Fibroblast of upper back skin (primary cell): Measurements from ENCODE around the gene POLR3B.
"Not testable (repeated sequence)": the region's sequence is repeated elsewhere in the genome, so short reads cannot be mapped to it uniquely, and the experiment has no call there.

Experiments
- DNase-seq: peaks from one replicate; pipeline ENCODE4 v3.0.0-alpha.2; 2013

POLR3B gene

GRCh38 chr12:106477627-106478026 is 120.1 kb downstream of the POLR3B start:
- DNase-seq: not testable (repeated sequence)

GRCh38 chr12:106480251-106480650 is 122.7 kb downstream of the POLR3B start:
- no peak for DNase-seq

GRCh38 chr12:106481246-106481645 is 123.7 kb downstream of the POLR3B start:
- DNase-seq: no peak

- no peak for DNase-seq
Measured at GRCh38 chr12:106487664-106488063, 130.1 kb downstream of the POLR3B start.

- DNase-seq: no peak
Measured at GRCh38 chr12:106488884-106489283, 131.3 kb downstream of the POLR3B start.

- DNase-seq: no peak
Measured at GRCh38 chr12:106490264-106490663, 132.7 kb downstream of the POLR3B start.

DNA sequence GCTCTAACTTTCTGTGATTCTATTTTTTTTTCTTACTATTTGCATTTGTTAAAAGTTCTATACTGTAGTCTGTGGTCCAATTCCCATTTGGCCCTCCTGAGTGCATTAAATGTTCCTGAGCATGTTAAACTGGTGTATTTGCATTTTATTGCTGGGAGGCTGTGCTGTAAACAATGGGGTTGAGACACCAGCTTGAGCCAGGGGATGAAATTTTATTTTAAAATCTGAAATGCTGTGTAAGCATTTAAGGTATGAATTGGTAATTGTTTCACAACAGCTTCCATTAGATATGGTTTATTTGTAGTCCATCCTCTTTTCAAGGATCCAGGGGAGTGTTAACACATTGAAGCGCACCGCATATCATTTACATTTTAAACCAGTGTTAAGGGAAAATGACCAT is 135.3 kb downstream of the POLR3B start:
- no peak for DNase-seq

DNA sequence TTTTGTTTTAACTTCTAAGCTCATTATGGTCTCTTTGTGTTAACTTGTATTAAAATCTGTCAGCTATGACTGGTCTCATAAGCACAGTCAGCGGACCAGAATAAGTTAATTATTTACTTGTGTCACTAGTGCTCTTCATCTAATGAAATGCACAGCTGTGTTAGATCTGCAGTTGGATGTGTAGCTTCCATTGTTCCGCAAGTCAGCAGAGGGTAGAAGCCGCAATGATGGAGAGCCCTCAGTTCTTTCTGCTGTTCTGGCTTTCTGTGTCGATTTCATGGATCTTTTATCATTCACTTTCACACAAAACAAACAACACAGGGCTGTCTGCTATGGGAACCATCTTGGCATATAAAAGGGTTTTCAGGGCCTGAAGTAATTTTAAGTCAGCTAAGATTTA is 136.0 kb downstream of the POLR3B start:
- no peak for DNase-seq

- DNase-seq: no peak
Measured at GRCh38 chr12:106495354-106495965, 137.9 kb downstream of the POLR3B start.

DNA sequence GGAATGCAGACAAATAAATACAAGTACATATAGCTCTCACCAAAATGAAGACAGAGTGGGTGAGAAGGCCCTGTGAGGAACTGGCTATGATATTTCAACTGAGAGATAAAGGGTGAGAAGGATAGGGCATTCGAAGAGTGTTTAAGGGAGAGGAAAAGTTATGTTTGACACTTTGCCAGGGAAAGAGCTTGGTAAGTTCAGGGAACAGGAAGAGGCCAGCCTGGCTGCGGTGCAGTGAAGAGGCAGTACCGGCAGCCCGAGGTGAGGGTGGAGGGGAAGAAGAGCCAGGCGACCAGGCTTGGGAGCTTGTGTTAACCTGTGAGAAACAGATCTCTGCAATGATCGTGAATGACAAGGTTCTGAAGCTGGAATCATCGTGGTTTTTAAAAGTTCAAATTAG is 140.5 kb downstream of the POLR3B start:
- no peak for DNase-seq

GRCh38 chr12:106499628-106500027 is 142.1 kb downstream of the POLR3B start:
- no peak for DNase-seq

DNA sequence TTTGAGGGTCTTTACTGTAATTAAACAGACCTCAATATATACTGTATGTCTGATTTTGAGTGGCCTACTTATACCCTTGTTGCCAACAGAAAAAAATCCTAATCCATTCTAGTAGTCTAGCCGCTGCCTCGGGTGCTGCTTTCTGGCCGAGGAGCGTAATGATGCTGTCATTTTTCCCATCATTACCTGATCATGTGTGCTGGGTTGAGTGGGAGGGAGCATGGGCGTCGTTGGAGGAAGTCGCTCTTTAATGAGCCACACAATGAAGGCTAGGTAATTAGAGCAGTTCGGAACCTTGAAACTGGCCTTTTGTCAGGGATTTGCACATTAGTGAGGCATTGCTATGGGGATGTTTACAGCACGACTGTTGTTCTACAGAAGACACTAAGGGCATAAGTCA is 149.1 kb downstream of the POLR3B start:
- DNase-seq: no peak

GRCh38 chr12:106508966-106509365 is 151.4 kb downstream of the POLR3B start:
- no peak for DNase-seq

DNA sequence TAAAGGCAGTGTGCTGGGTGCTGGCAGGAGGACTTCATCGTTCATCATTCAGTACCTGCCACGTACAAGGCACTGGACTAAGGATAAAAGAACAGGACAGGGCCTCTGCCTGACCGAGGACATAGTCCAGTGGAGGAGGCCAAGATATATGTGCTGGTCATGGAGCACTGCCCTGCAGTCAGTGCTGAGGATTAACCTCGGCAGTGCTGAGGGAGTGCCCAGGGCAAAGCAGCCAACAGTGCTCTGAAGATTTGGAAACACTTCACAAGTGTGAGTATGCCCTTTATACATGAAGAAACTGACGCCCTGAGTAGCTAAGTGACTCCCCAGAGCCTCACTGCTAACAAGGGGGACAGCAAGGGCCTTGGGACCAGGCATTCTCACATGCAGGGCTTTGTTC is 153.8 kb downstream of the POLR3B start:
- DNase-seq: no peak

DNA sequence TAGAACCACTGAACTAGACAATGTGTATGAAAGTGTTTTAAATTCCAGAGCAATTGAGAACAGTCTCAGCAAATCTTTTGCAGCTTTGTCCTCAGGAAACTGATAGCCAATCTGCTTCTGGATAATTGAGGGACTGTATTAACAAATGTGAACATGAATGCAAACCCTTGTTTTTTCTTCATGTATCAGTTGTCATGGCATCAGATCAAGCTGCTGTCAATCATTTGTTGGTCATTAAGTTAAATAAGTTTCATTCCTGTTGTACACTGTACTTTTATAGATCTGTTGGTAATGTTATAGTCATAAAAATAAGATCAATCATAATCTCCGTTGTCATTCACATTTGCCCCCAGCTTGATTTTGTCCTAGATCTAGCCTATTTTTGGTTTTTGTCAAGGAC is 159.8 kb downstream of the POLR3B start:
- DNase-seq: no peak

DNA sequence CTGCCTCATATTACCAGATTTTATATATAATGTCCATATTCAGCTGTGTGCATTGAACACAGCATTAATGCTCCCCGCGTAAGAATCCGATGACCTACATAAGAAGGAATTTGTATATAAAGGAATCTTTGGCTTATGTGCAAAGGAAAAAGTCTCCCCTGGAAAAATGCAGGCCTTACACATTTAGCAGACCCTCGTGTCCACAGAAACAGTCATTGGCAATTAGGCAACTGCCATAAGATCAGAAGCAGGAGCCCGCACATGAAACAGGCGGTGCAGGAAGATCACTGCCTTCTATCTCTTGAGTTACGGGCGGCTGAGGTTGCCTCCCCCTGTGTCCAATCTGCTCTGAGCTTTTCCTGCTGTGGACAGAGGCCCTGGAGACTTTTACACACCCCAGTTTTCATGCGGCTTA is 162.1 kb downstream of the POLR3B start:
- peak; percentile 87 for DNase-seq

GRCh38 chr12:106521901-106522300 is 164.4 kb downstream of the POLR3B start:
- no peak for DNase-seq

DNA sequence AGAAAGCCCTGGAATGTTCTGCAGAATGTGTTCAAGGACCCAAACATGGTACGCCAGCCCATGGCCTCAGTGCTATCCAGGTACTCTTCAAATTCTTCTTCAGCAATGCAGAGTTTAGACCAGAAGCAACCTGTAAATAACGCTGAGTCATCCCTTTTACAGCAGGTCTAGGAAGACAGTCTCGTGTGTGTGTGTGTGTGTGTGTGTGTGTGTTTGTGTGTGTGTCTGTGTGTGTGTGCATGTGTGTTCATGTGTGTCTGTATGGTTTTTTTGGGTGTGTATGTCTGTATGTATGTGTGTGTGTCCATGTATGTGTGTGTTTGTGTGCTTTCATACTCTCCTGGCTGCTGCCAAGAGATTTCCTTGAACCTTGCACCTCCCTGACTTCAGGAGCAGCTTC is 165.2 kb downstream of the POLR3B start:
- no peak for DNase-seq

GRCh38 chr12:106527356-106527755 is 169.8 kb downstream of the POLR3B start:
- DNase-seq: no peak

- no peak for DNase-seq
Measured at GRCh38 chr12:106541201-106541600, 183.7 kb downstream of the POLR3B start.

DNA sequence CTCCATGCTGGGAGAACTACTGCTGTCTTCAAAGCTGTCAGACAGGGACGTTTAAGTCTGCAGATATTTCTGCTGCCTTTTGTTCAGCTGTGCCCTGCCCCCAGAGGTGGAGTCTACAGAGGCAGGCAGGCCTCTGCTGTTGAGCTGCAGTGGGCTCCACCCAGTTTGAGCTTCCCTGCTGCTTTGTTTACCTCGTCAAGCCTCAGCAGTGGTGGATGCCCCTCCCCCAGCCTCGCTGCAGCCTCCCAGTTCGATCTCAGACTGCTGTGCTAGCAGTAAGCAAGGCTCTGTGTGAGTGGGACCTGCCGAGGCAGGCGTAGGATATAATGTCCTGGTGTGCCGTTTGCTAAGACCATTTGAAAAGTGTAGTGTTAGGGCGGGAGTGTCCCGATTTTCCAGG is 193.9 kb downstream of the POLR3B start:
- no peak for DNase-seq

GRCh38 chr12:106552228-106552627 is 194.7 kb downstream of the POLR3B start:
- DNase-seq: no peak
